Measurements from ENCODE around the gene ARHGEF17.

ARHGEF17 gene

DNA sequence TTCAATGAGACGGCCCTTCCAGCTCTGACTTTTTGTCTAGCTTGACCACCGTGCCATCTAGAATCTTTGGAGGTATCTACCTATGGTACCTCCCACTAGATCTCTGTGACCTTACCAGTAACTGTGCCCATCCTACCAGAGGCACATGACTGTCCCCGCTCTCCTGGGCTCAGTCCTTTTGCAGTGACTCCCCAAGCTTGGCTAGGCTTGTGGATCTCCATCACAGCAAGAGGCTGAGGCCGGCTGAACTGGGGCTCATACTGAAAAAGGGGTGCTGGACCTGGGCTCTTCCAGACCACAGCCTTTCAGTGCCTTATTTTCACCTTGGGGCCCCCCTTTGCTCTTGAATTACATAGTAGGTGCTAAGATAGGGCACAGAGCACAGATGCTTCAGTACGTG lies 95.5 kb downstream of the ARHGEF17 start:
- DNase-seq (ENCODE audit: low read depth in 1 of 2, low spot score in 1 of 2): no peak

DNA sequence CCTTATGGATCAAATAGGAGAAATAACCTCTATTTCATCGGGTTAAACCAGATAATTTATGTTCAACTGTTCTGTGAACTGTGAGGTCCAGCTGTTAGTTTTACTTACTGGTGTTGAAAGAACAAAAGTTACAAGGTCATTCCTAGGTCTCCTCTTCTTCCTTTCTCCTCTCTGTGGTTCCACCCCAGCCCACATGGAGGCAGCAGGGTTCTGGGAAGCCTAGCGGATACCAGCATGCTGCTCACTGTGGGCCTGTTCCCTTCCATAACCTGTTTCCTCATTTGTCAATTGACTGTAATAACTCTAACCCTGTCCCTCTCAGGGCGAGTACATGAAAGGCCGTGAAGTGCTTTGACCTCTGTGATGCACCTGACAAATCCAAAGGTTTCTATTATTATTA lies 96.0 kb downstream of the ARHGEF17 start:
- DNase-seq (ENCODE audit: low read depth in 1 of 2, low spot score in 1 of 2): no peak

DNA sequence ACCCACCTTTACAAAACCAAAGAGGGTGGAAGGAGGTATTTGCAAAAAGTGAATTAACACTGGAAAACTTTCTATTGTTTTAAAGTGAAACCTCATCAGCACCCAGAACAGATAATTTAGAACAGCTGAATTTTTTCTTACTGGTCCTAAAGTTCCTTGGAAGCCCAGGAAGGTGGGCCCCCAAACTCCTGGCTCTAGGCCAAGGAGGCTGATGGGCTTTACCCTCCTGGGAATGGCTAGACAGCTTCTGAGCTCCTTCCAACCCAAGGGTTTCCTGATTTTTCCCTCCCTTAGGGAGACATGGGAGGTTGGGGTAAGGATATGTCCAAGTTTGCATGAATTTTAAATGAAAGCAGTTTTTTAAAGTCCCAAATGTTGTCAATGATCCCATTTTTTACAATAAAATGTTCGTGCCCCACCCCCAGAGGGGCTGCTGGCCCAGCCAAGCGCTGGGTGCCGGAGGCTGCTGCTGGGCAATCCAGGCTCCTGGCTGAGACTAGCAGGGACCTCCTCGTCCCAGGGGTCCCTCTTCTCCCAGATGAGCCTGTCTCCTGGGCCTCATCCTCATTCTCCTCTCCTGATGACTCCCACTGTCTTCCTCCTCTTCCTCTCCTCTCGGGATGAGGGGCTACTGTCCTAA lies 96.5 kb downstream of the ARHGEF17 start:
- DNase-seq (ENCODE audit: low read depth in 1 of 2, low spot score in 1 of 2): no peak

DNA sequence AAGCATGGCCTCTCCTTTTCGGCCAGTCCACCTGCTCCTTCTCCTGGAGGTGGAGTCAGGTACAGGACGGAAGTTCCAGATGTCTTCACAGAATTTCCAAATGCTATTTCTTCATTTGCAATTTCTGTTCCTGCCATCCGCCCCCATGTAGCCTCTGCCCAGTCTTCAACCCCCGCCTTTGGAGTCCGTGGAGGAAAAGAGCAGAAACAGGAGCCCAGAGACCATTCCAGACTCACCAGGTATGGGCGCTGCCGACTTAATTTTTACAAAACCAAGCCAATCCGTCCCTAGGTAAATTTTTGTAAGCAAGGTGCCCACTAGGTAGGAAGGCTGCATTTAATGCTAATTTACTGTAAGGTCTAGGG lies 97.1 kb downstream of the ARHGEF17 start:
- DNase-seq (ENCODE audit: low read depth in 1 of 2, low spot score in 1 of 2): no peak

DNA sequence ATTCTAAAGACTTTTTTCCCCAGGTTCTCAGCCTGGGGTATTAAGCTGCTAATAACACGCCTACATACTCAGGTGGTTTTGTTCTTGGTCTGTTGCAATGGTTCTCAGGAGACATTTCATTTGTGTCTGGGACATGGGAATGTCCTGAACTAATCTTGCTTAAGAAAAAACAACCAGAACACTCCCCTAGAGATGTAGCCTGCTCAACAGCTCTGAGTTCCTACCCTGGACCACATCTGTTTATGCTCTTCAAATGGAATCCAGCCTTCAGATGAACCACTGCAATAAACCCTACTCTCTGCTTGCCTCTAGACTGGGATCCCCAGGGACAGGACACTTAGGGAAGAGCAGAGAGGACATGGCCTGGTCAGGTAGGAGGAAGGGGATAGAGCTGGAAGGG lies 98.1 kb downstream of the ARHGEF17 start:
- no peak for DNase-seq (ENCODE audit: low read depth in 1 of 2, low spot score in 1 of 2)

DNA sequence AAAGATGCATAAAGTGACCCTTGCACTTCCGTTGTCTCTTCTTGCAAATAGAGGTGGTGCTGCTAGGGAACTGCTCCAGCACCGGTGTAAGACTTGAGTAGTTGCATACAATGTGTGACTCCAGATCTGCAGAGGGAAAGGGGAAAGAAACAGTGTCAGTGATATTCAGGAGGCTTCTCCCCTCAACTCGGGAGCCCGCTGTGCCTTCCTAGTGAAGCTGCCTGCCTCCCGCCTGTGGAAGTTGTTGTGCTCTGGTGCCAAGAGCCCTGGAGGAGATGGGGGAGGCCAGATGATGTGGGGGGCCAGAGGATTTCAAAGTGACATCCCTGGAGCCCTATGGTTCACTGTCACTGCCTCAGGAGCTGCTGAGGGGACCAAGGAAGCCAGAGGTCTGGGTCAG lies 98.5 kb downstream of the ARHGEF17 start:
- no peak for DNase-seq (ENCODE audit: low read depth in 1 of 2, low spot score in 1 of 2)

DNA sequence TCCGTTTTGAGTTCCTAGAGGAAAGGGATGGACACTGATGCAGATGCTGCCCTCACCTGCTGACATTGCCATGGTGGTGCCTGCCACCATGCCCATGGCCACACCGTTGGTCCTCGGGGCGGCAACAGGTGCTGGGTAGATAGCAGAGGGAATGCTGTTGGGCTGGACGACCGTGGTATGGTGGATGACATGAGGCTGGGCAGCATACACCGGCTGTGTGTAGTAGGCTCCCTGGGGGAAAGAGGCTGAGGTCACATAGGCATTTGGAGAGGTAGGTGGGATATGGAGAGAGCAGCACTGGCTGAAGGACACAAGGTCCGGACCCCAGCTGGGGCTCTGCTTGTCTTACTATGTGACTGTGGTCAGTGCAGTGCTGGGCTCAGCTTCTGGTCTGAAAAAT lies 101.4 kb downstream of the ARHGEF17 start:
- no peak for DNase-seq (ENCODE audit: low read depth in 1 of 2, low spot score in 1 of 2)

DNA sequence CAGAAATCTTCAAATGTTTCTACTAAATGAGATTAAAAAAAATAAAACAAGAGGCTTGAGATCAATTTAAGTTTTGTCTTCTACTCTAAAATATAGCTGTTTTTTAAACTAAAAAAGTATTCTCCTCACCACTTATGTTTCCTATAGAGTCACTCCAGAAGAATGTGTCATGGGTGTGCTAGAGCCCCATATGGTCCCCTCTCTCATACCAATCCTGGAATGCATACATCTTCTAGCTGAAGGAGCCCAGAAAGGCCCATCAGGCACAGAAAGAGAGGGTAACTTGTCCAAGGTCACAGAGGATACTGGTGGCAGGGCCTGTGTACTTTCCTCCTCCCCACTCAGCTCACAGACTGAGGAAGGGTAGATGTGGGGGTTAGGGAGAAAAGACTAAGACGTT lies 102.6 kb downstream of the ARHGEF17 start:
- DNase-seq (ENCODE audit: low read depth in 1 of 2, low spot score in 1 of 2): no peak

DNA sequence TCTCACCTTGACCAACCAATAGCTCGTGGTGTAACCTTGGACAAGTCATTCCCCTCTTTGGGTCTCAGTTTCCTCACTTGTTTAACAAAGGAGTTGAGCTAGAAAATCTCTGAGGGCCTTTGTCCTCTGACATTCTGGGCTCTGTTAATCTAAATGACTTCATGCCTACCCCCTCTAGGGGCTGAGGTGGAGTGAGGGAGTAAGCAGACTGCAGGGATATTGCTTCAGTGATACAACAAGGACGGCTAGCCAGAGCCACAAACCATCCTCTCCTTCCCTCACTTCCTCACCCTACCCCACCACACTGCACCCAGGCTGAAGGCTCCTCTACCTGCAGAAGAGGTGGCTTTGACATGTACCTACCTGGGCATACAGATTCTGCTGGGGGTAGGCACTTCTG lies 103.0 kb downstream of the ARHGEF17 start:
- DNase-seq (ENCODE audit: low read depth in 1 of 2, low spot score in 1 of 2): no peak

DNA sequence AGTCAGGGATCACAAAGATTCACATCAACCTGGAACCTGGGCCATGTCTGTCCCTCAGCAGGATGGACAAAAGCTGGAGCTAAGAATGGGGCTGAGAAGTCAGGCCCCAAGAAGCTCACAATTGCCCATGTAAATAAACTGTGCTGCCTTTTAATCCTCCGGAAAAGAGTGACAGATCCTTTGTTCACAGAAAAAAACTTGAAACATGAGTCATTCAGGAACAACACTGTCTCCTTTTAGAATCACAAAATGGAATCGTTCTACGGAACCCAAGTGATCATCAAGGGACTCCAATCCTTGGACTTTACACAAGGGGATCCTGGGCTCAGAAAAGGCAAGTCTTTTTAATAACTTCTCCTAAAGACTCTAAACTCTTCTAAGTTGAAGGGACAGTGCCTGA lies 104.2 kb downstream of the ARHGEF17 start:
- no peak for DNase-seq (ENCODE audit: low read depth in 1 of 2, low spot score in 1 of 2)

DNA sequence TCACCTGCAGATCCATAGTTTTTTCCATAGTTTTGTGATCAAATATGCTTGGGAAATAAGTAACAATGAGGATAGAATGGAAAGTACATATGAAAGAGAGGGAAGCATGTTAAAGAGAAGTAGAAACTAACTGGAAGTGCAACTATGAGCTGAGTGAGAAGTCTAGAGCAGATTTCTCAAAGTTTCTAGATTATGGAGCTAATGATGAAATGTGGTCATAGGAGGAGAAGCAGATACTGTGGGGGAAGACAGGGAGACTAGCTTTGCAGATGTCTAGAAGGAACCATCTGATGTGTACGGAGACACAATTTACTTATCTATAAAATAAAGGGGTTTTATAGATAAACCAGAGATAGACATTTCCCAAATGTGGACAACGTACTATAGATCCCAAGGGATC lies 105.2 kb downstream of the ARHGEF17 start:
- DNase-seq (ENCODE audit: low read depth in 1 of 2, low spot score in 1 of 2): no peak

DNA sequence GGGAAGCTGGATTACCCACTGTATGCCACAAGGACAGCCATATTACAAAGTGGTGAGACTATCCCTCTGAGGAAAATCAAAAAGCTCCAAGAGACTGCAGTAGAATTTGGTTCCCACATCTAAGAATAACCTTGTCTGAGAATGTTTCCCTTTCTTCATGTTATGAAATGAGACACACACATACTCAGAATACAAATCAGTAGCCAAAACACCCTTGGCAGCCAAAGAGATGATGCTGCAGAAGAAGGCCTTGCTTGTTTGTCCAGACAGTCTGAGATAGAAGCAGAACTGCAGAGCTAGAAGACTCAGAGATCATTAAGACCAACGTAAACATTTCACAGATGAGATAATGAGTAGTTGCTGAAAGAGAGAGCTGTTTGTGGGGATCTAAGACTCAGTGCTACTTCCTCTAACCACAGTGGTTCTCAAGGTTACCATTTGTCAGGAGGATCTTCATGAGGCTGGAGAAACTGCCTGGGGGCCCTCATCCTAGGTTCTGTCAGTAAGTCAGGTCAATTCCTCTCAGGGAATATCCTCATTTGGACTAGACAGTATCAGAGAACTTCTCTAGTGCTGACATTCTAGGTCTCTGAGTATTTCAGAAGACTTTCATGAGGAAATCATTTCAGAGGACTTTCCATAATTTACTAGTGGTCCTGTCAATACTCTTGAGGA lies 107.0 kb downstream of the ARHGEF17 start:
- no peak for DNase-seq (ENCODE audit: low read depth in 1 of 2, low spot score in 1 of 2)

DNA sequence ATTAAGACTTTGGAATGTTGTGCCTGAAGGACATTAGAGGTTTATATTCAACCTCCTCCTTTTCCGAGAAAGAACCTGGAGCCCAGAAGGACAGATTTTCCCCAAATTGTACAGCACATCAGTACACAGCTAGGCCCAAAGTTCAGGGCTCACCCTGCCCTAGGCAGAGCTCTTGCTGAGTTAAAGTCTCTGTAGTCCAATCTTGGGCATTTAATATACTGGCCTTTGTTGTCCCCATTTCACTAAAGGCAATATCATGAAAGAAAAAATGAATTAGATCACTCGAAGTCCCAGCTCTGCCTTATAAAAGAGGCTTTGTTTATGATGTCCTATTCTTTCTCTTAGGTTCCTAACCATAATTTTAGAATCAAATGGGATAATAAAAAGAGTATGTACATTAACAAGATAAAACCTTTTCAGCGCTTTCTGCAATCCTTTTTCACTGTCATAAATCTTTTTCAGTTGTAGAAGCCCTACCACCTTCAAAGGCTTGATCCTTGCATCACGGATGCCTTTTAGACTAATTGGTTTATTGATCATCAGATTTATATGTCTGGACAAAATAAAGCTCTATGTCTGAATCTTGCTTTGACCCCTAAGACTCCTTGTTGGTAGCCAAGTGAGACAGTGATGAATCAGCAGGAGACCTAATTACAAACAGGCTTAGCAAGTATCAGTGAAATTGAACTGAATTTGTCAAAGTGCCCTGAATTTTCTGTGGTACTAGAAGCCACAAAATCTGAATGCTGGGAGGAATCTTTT lies 108.0 kb downstream of the ARHGEF17 start:
- no peak for DNase-seq (ENCODE audit: low read depth in 1 of 2, low spot score in 1 of 2)

DNA sequence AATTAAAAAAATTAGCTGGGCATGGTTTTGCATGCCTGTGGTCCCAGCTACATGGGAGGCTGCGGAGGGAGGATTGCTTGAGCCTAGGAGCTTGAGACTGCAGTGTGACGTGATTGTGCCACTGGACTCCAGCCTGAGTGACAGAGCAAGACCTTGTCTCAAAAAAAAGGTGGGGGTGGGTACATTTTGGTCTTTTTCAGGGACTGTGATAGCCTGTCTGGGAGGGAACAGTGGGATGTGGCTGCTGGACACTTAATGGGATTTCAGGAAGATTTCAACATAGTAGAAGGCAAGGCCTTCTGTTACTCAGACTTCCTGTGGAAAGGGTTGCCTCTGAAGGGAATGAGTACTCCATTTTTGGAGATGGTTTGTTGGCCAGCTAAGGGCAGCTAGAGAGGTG lies 108.7 kb downstream of the ARHGEF17 start:
- no peak for DNase-seq (ENCODE audit: low read depth in 1 of 2, low spot score in 1 of 2)
